ENCODE results near the gene REXO1. TPM values are rescaled to one million over a fixed set of nuclear protein-coding genes. Genes with fewer than 3 reads are reported as not detected.

REXO1 gene
- total and polyA plus RNA-seq, 2 of the 8 experiments (the other 6 are each of a cell fraction or from before 2014, with no cell fraction given), result 42.4 to 44.3 TPM

DNA sequence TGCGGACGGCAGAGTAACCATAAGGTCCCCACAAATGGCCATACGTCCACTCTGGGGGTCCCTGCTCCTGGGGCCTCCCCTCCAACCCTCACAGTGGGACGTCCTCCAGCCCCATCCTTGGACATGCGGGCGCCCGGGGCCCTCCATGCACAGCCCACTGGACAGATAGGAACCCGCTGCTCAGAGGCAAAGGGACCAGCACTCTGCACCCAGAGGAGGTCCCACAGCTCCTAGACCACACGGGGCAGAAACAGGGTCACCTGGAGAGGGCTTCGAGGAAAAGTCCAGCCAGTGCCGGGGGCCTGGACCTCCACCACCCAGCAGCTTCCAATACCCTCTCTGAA lies 11.1 kb downstream of the REXO1 start (continued):
- TF ChIP-seq, protein P1, sequence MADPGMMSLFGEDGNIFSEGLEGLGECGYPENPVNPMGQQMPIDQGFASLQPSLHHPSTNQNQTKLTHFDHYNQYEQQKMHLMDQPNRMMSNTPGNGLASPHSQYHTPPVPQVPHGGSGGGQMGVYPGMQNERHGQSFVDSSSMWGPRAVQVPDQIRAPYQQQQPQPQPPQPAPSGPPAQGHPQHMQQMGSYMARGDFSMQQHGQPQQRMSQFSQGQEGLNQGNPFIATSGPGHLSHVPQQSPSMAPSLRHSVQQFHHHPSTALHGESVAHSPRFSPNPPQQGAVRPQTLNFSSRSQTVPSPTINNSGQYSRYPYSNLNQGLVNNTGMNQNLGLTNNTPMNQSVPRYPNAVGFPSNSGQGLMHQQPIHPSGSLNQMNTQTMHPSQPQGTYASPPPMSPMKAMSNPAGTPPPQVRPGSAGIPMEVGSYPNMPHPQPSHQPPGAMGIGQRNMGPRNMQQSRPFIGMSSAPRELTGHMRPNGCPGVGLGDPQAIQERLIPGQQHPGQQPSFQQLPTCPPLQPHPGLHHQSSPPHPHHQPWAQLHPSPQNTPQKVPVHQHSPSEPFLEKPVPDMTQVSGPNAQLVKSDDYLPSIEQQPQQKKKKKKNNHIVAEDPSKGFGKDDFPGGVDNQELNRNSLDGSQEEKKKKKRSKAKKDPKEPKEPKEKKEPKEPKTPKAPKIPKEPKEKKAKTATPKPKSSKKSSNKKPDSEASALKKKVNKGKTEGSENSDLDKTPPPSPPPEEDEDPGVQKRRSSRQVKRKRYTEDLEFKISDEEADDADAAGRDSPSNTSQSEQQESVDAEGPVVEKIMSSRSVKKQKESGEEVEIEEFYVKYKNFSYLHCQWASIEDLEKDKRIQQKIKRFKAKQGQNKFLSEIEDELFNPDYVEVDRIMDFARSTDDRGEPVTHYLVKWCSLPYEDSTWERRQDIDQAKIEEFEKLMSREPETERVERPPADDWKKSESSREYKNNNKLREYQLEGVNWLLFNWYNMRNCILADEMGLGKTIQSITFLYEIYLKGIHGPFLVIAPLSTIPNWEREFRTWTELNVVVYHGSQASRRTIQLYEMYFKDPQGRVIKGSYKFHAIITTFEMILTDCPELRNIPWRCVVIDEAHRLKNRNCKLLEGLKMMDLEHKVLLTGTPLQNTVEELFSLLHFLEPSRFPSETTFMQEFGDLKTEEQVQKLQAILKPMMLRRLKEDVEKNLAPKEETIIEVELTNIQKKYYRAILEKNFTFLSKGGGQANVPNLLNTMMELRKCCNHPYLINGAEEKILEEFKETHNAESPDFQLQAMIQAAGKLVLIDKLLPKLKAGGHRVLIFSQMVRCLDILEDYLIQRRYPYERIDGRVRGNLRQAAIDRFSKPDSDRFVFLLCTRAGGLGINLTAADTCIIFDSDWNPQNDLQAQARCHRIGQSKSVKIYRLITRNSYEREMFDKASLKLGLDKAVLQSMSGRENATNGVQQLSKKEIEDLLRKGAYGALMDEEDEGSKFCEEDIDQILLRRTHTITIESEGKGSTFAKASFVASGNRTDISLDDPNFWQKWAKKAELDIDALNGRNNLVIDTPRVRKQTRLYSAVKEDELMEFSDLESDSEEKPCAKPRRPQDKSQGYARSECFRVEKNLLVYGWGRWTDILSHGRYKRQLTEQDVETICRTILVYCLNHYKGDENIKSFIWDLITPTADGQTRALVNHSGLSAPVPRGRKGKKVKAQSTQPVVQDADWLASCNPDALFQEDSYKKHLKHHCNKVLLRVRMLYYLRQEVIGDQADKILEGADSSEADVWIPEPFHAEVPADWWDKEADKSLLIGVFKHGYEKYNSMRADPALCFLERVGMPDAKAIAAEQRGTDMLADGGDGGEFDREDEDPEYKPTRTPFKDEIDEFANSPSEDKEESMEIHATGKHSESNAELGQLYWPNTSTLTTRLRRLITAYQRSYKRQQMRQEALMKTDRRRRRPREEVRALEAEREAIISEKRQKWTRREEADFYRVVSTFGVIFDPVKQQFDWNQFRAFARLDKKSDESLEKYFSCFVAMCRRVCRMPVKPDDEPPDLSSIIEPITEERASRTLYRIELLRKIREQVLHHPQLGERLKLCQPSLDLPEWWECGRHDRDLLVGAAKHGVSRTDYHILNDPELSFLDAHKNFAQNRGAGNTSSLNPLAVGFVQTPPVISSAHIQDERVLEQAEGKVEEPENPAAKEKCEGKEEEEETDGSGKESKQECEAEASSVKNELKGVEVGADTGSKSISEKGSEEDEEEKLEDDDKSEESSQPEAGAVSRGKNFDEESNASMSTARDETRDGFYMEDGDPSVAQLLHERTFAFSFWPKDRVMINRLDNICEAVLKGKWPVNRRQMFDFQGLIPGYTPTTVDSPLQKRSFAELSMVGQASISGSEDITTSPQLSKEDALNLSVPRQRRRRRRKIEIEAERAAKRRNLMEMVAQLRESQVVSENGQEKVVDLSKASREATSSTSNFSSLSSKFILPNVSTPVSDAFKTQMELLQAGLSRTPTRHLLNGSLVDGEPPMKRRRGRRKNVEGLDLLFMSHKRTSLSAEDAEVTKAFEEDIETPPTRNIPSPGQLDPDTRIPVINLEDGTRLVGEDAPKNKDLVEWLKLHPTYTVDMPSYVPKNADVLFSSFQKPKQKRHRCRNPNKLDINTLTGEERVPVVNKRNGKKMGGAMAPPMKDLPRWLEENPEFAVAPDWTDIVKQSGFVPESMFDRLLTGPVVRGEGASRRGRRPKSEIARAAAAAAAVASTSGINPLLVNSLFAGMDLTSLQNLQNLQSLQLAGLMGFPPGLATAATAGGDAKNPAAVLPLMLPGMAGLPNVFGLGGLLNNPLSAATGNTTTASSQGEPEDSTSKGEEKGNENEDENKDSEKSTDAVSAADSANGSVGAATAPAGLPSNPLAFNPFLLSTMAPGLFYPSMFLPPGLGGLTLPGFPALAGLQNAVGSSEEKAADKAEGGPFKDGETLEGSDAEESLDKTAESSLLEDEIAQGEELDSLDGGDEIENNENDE (IDR thresholded peaks at IDR 0.05; ENCODE audit: insufficient replicate concordance, low read length), result no peak
- TF ChIP-seq SUZ12 (IDR thresholded peaks at IDR 0.05; ENCODE audit: low read length) (no peak), EGR1 (IDR thresholded peaks at IDR 0.05; ENCODE audit: borderline replicate concordance, low read depth, low read length) (no peak), BRCA1 (IDR thresholded peaks at IDR 0.05; ENCODE audit: low read depth, low read length) (no peak), EP300 (IDR thresholded peaks at IDR 0.05; ENCODE audit: borderline replicate concordance in 1 of 2, low read depth in 2 of 2, low read length in 2 of 2) (no peak), KDM1A (IDR thresholded peaks at IDR 0.05; ENCODE audit: borderline replicate concordance, low read length) (no peak), ASH2L (IDR thresholded peaks at IDR 0.05; ENCODE audit: low read length) (no peak), JUN (IDR thresholded peaks at IDR 0.05; ENCODE audit: low read depth, low read length) (no peak), KDM5A (IDR thresholded peaks at IDR 0.05; ENCODE audit: low read length) (no peak)
- TF ChIP-seq, protein P2, sequence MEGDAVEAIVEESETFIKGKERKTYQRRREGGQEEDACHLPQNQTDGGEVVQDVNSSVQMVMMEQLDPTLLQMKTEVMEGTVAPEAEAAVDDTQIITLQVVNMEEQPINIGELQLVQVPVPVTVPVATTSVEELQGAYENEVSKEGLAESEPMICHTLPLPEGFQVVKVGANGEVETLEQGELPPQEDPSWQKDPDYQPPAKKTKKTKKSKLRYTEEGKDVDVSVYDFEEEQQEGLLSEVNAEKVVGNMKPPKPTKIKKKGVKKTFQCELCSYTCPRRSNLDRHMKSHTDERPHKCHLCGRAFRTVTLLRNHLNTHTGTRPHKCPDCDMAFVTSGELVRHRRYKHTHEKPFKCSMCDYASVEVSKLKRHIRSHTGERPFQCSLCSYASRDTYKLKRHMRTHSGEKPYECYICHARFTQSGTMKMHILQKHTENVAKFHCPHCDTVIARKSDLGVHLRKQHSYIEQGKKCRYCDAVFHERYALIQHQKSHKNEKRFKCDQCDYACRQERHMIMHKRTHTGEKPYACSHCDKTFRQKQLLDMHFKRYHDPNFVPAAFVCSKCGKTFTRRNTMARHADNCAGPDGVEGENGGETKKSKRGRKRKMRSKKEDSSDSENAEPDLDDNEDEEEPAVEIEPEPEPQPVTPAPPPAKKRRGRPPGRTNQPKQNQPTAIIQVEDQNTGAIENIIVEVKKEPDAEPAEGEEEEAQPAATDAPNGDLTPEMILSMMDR (IDR thresholded peaks at IDR 0.05; ENCODE audit: control extremely low read depth in 1 of 3, insufficient read depth in 1 of 3, low read depth in 1 of 3, low read length in 3 of 3), result no peak

All from H1 (cell line).